HepG2 (cell line): ENCODE measurements around the gene ACAT2. TPM values are rescaled to one million over a fixed set of nuclear protein-coding genes. Genes with fewer than 3 reads are reported as not detected.

Experiments used
- ATRX ChIP-seq: sonication (generic); formaldehyde crosslinking; IDR thresholded peaks from 2 replicates; pipeline ENCODE4 v1.4.0; 2020; ENCODE audit warnings: missing genetic modification reagents, borderline replicate concordance
- FOXP1 ChIP-seq, 2 experiments: fragments of 450-650 bp in 1 of 2; IDR thresholded peaks; 2 replicates each; pipeline ENCODE4 v1.6.1; 2017 to 2018; ENCODE audit warnings: antibody characterized with exemption in 1 of 2
- GLI4 ChIP-seq: sonication (generic); formaldehyde crosslinking; IDR thresholded peaks from 2 replicates; pipeline ENCODE4 v1.5.1; 2020; ENCODE audit warnings: missing genetic modification reagents, mild to moderate bottlenecking, moderate library complexity, borderline replicate concordance
- HOXA7 ChIP-seq: sonication (generic); formaldehyde crosslinking; IDR thresholded peaks from 2 replicates; pipeline ENCODE4 v1.8.1; 2022; ENCODE audit warnings: mild to moderate bottlenecking, missing genetic modification reagents, moderate library complexity
- NR2C2 ChIP-seq: sonication (generic); formaldehyde crosslinking; IDR thresholded peaks from 2 replicates; pipeline ENCODE4 v1.4.0; 2020; ENCODE audit warnings: missing genetic modification reagents, mild to moderate bottlenecking, moderate library complexity, borderline replicate concordance
- NR2F1 ChIP-seq, 2 experiments: fragments of 450-650 bp in 1 of 2; formaldehyde crosslinking in 1 of 2; IDR thresholded peaks; 2 replicates each; pipeline versions ENCODE4 v1.5.0 to v1.6.1; 2016 to 2020; ENCODE audit warnings: mild to moderate bottlenecking in 1 of 2, missing compliant biosample characterization in 1 of 2, missing genetic modification reagents in 1 of 2, moderate library complexity in 1 of 2
- PHB2 ChIP-seq: fragments of 450-650 bp; IDR thresholded peaks from 2 replicates; pipeline ENCODE4 v1.6.1; 2018; ENCODE audit not compliant: partially characterized antibody
- RAD21 ChIP-seq: fragments of 450-650 bp; formaldehyde crosslinking; IDR thresholded peaks from 2 replicates; pipeline ENCODE4 v1.5.0; 2020; ENCODE audit warnings: mild to moderate bottlenecking
- RELA ChIP-seq: sonication (generic); formaldehyde crosslinking; IDR thresholded peaks from 2 replicates; pipeline ENCODE4 v1.4.0; 2020; ENCODE audit warnings: missing genetic modification reagents
- RORA ChIP-seq: sonication (generic); formaldehyde crosslinking; IDR thresholded peaks from 2 replicates; pipeline ENCODE4 v1.5.0; 2020; ENCODE audit warnings: mild to moderate bottlenecking, missing genetic modification reagents, moderate library complexity
- ZC3H13 ChIP-seq: sonication (generic); formaldehyde crosslinking; IDR thresholded peaks from 2 replicates; pipeline ENCODE4 v1.8.1; 2023; ENCODE audit warnings: mild to moderate bottlenecking, missing genetic modification reagents, moderate library complexity
- ZFP62 ChIP-seq: sonication (generic); formaldehyde crosslinking; IDR thresholded peaks from 2 replicates; pipeline ENCODE4 v1.4.0; 2020; ENCODE audit warnings: missing genetic modification reagents
- ZNF605 ChIP-seq: sonication (generic); formaldehyde crosslinking; IDR thresholded peaks from 2 replicates; pipeline ENCODE4 v1.8.0; 2022; ENCODE audit warnings: mild to moderate bottlenecking, missing genetic modification reagents
- ZNF782 ChIP-seq: sonication (generic); formaldehyde crosslinking; IDR thresholded peaks from 2 replicates; pipeline ENCODE4 v1.4.0; 2020; ENCODE audit warnings: missing genetic modification reagents, mild to moderate bottlenecking, borderline replicate concordance
- ZNF891 ChIP-seq: sonication (generic); formaldehyde crosslinking; IDR thresholded peaks from 2 replicates; pipeline ENCODE4 v1.5.0; 2020; ENCODE audit warnings: mild to moderate bottlenecking, missing genetic modification reagents
- ZSCAN29 ChIP-seq: sonication (generic); formaldehyde crosslinking; conservative IDR thresholded peaks from 2 replicates; pipeline ENCODE4 v1.4.0; 2020; ENCODE audit warnings: mild to moderate bottlenecking, missing genetic modification reagents
- polyA plus RNA-seq, 8 experiments: library from polyadenylated mRNA; depleted of rRNA in 3 of 8; stranded (reverse) in 7 of 8; unstranded in 1 of 8; fragments of >200 nt; fragmentation: Illumina TruSeq in 4 of 8; extraction: Trizol in 4 of 8; gene quantifications; 2 replicates each; pipeline versions ENCODE4 v1.2.1 to v1.2.3, GENCODE V29; 2011 to 2016; ENCODE audit warnings: low read depth in 4 of 8, missing spikeins in 1 of 8, mixed read lengths in 1 of 8; ENCODE audit not compliant: insufficient read depth in 1 of 8
- total RNA-seq, 5 experiments: library from RNA; depleted of rRNA; stranded (reverse); fragments of >200 nt; fragmentation: Illumina TruSeq; extraction: Trizol; gene quantifications; 2 replicates each; pipeline ENCODE4 v1.2.3, GENCODE V29; 2016; ENCODE audit warnings: low read depth in 1 of 5
- TF ChIP-seq, protein P1 (sequence below): IDR thresholded peaks from 2 replicates; pipeline ENCODE4 v1.6.1; 2016
- TF ChIP-seq, protein P2 (sequence below): sonication (generic); formaldehyde crosslinking; conservative IDR thresholded peaks from 2 replicates; pipeline ENCODE4 v1.8.1; 2023; ENCODE audit warnings: missing genetic modification reagents
- TF ChIP-seq, protein P3 (sequence below): sonication (generic); formaldehyde crosslinking; IDR thresholded peaks from 2 replicates; pipeline ENCODE4 v1.8.1; 2022; ENCODE audit warnings: mild to moderate bottlenecking, missing genetic modification reagents
- TF ChIP-seq, protein P4 (sequence below): sonication (generic); formaldehyde crosslinking; IDR thresholded peaks from 2 replicates; pipeline ENCODE4 v1.5.0; 2020; ENCODE audit warnings: mild to moderate bottlenecking, missing genetic modification reagents, moderate library complexity
- TF ChIP-seq, protein P5 (sequence below): sonication (generic); formaldehyde crosslinking; IDR thresholded peaks from 2 replicates; pipeline ENCODE4 v1.5.1; 2020; ENCODE audit warnings: missing genetic modification reagents, mild to moderate bottlenecking, borderline replicate concordance

The ACAT2 gene
- total and polyA plus RNA-seq, 2 of the 13 experiments (the other 11 are each of a cell fraction or from before 2014, with no cell fraction given) = 121 to 534 TPM

DNA sequence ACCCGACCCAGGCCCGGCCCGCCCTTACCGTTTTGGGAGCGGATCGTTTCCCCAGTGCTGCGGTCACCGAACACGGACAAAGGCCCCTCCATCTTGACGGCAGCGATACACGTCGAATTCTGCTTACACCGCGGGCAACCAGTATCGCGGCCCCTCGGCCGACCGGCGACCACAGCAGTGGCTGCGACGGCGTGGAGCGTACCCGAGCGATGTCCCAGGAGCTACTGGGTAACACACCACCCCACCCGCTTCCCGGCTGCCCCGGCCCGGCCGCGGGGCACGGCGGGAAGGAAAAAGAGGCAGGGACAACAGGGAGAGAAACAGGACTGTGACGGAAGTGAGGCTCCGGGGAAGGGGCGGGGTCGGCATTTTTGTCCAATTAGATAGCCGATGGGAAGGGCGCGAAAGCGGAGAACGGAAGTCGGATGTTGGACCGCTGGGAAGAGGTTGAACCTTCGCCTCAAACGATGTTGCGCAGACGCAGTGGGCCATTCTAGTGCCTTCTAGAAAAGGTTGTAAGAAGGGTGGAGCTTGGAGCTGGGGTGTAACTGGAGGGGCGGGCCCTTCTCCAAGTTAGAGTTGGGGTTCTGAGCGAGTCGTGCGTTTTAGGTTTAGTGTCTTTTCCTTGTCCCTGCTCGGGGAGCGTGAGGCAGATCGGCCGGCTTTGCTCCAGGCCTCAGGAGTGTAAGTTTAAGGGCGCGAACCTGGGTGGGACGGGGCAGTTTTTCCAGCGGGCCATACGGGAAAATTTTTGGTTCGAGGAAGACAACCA lies 27.7 kb downstream of the ACAT2 start, which contains the start of gene TCP1 (continued):
- TF ChIP-seq, protein P1, sequence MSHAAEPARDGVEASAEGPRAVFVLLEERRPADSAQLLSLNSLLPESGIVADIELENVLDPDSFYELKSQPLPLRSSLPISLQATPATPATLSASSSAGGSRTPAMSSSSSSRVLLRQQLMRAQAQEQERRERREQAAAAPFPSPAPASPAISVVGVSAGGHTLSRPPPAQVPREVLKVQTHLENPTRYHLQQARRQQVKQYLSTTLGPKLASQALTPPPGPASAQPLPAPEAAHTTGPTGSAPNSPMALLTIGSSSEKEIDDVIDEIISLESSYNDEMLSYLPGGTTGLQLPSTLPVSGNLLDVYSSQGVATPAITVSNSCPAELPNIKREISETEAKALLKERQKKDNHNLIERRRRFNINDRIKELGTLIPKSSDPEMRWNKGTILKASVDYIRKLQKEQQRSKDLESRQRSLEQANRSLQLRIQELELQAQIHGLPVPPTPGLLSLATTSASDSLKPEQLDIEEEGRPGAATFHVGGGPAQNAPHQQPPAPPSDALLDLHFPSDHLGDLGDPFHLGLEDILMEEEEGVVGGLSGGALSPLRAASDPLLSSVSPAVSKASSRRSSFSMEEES (CRISPR knock-in tag) = peak; percentile 59
- TF ChIP-seq HOXA7 (0 out of 2 replicates have a peak, but pooled peaks have one; percentile 64), GLI4 (CRISPR knock-in tag) (peak; percentile 17; the same call in 1 of the 2 replicates), ZC3H13 (peak; percentile 76; the same call in 1 of the 2 replicates), ZSCAN29 (CRISPR knock-in tag) (0 out of 2 replicates have a peak, but pooled peaks have one; percentile 11), RELA (no peak; the same call in 1 of the 2 replicates), ZFP62 (no peak), PHB2 (no peak), NR2F1 (CRISPR knock-in tag; IDR thresholded peaks at IDR 0.05) (no peak; a peak in 1 of 4 replicates), ZNF605 (CRISPR knock-in tag) (peak; percentile 99), FOXP1 (IDR thresholded peaks at IDR 0.05) (peak; percentile 55; the same call in 1 of the 2 replicates), FOXP1 (CRISPR knock-in tag; IDR thresholded peaks at IDR 0.05) (peak; percentile 58), RAD21 (CRISPR knock-in tag) (peak; percentile 20; the same call in 1 of the 2 replicates), ZNF891 (CRISPR knock-in tag) (peak; percentile 86), RORA (CRISPR knock-in tag) (no peak), ZNF782 (no peak; the same call in 1 of the 2 replicates), NR2C2 (CRISPR knock-in tag) (no peak), ATRX (CRISPR knock-in tag) (no peak)
- TF ChIP-seq, protein P2, sequence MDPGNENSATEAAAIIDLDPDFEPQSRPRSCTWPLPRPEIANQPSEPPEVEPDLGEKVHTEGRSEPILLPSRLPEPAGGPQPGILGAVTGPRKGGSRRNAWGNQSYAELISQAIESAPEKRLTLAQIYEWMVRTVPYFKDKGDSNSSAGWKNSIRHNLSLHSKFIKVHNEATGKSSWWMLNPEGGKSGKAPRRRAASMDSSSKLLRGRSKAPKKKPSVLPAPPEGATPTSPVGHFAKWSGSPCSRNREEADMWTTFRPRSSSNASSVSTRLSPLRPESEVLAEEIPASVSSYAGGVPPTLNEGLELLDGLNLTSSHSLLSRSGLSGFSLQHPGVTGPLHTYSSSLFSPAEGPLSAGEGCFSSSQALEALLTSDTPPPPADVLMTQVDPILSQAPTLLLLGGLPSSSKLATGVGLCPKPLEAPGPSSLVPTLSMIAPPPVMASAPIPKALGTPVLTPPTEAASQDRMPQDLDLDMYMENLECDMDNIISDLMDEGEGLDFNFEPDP = 0 out of 2 replicates have a peak, but pooled peaks have one; percentile 77
- TF ChIP-seq, protein P3, sequence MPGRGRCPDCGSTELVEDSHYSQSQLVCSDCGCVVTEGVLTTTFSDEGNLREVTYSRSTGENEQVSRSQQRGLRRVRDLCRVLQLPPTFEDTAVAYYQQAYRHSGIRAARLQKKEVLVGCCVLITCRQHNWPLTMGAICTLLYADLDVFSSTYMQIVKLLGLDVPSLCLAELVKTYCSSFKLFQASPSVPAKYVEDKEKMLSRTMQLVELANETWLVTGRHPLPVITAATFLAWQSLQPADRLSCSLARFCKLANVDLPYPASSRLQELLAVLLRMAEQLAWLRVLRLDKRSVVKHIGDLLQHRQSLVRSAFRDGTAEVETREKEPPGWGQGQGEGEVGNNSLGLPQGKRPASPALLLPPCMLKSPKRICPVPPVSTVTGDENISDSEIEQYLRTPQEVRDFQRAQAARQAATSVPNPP (CRISPR knock-in tag) = 0 out of 2 replicates have a peak, but pooled peaks have one; percentile 16
- TF ChIP-seq, protein P4, sequence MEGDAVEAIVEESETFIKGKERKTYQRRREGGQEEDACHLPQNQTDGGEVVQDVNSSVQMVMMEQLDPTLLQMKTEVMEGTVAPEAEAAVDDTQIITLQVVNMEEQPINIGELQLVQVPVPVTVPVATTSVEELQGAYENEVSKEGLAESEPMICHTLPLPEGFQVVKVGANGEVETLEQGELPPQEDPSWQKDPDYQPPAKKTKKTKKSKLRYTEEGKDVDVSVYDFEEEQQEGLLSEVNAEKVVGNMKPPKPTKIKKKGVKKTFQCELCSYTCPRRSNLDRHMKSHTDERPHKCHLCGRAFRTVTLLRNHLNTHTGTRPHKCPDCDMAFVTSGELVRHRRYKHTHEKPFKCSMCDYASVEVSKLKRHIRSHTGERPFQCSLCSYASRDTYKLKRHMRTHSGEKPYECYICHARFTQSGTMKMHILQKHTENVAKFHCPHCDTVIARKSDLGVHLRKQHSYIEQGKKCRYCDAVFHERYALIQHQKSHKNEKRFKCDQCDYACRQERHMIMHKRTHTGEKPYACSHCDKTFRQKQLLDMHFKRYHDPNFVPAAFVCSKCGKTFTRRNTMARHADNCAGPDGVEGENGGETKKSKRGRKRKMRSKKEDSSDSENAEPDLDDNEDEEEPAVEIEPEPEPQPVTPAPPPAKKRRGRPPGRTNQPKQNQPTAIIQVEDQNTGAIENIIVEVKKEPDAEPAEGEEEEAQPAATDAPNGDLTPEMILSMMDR (CRISPR knock-in tag) = peak; percentile 21; the same call in 1 of the 2 replicates
- TF ChIP-seq, protein P5, sequence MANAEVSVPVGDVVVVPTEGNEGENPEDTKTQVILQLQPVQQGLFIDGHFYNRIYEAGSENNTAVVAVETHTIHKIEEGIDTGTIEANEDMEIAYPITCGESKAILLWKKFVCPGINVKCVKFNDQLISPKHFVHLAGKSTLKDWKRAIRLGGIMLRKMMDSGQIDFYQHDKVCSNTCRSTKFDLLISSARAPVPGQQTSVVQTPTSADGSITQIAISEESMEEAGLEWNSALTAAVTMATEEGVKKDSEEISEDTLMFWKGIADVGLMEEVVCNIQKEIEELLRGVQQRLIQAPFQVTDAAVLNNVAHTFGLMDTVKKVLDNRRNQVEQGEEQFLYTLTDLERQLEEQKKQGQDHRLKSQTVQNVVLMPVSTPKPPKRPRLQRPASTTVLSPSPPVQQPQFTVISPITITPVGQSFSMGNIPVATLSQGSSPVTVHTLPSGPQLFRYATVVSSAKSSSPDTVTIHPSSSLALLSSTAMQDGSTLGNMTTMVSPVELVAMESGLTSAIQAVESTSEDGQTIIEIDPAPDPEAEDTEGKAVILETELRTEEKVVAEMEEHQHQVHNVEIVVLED (CRISPR knock-in tag) = no peak
